Astrocyte of the cerebellum (primary cell): Measurements from ENCODE around the gene LMF1.

Experiments used
- DNase-seq: peaks from one replicate; pipeline ENCODE4 v3.0.0-alpha.2; 2011; ENCODE audit warnings: low read depth
- H3K4me3 ChIP-seq: 2 replicates; pipeline ENCODE4 v1.5.1; 2011; ENCODE audit warnings: mild to moderate bottlenecking, low read depth, low read length, moderate library complexity
- CTCF ChIP-seq: IDR thresholded peaks from 2 replicates; pipeline ENCODE4 v1.5.1; 2012; ENCODE audit warnings: low read length, low read depth, moderate library complexity, mild to moderate bottlenecking; ENCODE audit errors: missing control alignments
- in situ Hi-C: cut with HindIII; loops from 2 replicates; pipeline ENCODE4 v1.10.0; 2017; ENCODE audit warnings: low sequenced_read_pairs

The LMF1 gene

DNA sequence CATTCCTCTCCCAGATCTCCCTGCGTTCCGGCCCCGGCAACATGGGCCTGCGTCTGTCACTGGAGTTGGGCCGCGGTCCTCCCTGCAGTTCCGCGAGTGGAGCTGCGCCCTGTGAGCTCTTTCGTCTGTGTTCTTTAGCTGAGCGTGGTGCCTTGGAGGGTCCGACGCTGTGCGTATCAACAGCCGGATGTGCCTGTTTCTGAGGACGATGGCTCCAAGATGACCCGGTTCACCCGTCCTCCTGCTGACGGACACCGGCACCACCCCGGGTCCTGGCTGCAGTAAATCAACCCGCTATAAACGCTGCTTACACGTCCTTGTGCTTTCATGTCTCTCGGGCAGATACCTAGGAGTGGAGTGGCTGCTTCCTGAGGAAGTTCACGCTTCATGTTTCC is 125.4 kb downstream of the LMF1 start:
- H3K4me3 ChIP-seq = no peak overlapping the region
- DNase-seq = no peak
- no peak for TF ChIP-seq CTCF
- in situ Hi-C loops = no loop called here

GRCh38 chr16:844638-845350 is 126.0 kb downstream of the LMF1 start:
- no peak for TF ChIP-seq CTCF
- in situ Hi-C loops = no loop called here

DNA sequence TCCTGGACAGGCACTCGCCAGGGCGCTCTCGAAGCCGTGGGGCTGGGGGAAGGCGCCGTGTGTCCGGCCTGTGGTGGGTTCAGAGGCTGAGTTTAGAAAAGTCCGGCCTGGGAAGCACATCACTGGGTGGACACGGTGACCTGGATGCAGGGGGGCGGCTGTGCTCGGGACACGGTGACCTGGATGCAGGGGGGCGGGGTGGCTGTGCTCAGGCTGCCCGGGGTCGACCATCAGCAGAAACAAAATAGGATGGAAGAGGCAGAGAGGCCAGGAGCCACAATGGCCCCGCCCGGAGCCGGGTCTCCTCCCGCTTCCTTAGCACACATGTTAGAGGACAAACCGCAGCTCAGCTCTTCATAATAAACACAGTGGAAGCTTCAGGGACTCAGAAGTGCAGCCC is 127.0 kb downstream of the LMF1 start:
- TF ChIP-seq CTCF = no peak

More at GRCh38 chr16:844638-845350, 126.0 kb downstream of the LMF1 start:
- no peak for DNase-seq
- no peak overlapping the region for H3K4me3 ChIP-seq

GRCh38 chr16:842711-843560 is 127.8 kb downstream of the LMF1 start:
- H3K4me3 ChIP-seq = no peak overlapping the region
- TF ChIP-seq CTCF = no peak
- in situ Hi-C loops = no loop called here
- no peak for DNase-seq

More for the DNA sequence above, 127.0 kb downstream of the LMF1 start:
- in situ Hi-C loops = no loop called here
- no peak for DNase-seq
- no peak overlapping the region for H3K4me3 ChIP-seq

GRCh38 chr16:842061-842476 is 128.7 kb downstream of the LMF1 start:
- H3K4me3 ChIP-seq = no peak overlapping the region
- no peak for TF ChIP-seq CTCF
- no peak for DNase-seq
- in situ Hi-C loops = no loop called here

- in situ Hi-C loops = no loop called here
- no peak for TF ChIP-seq CTCF
These were observed 129.2 kb downstream of the LMF1 start for GRCh38 chr16:841455-842060.

More at GRCh38 chr16:841455-842060, 129.2 kb downstream of the LMF1 start:
- DNase-seq = no peak
- no peak overlapping the region for H3K4me3 ChIP-seq
